NT2/D1 (cell line): Measurements from ENCODE around the gene PPIC.
A peak's percentile ranks its signal among the peaks of the same experiment; 100 is the strongest.

ENCODE experiments used
- DNase-seq: peaks from one replicate; pipeline ENCODE4 v3.0.0-alpha.2; 2011; ENCODE audit warnings: low read depth, low spot score
- H3K27me3 ChIP-seq: 2 replicates; pipeline ENCODE4 v1.6.0; 2011; ENCODE audit warnings: mild to moderate bottlenecking; ENCODE audit not compliant: insufficient read length, insufficient read depth
- H3K36me3 ChIP-seq: 2 replicates; pipeline ENCODE4 v1.6.1; 2011; ENCODE audit warnings: mild to moderate bottlenecking, low read length, mixed read lengths; ENCODE audit not compliant: insufficient read depth, insufficient read length
- H3K4me1 ChIP-seq: 2 replicates; pipeline ENCODE4 v1.5.1; 2011; ENCODE audit not compliant: insufficient read depth, insufficient read length
- H3K4me3 ChIP-seq: 2 replicates; pipeline ENCODE4 v1.5.1; 2011; ENCODE audit warnings: low read depth; ENCODE audit not compliant: insufficient read length
- H3K9ac ChIP-seq: 2 replicates; pipeline ENCODE4 v1.6.0; 2011; ENCODE audit warnings: low read depth; ENCODE audit not compliant: insufficient read length
- H3K9me3 ChIP-seq: 2 replicates; pipeline ENCODE4 v1.5.1; 2011; ENCODE audit warnings: mild to moderate bottlenecking, low read length; ENCODE audit not compliant: insufficient read depth
- SUZ12 ChIP-seq: IDR thresholded peaks from 2 replicates; pipeline ENCODE4 v1.6.1; 2011; ENCODE audit not compliant: insufficient read length, insufficient read depth; ENCODE audit errors: extremely low read depth
- YY1 ChIP-seq: IDR thresholded peaks from 2 replicates; pipeline ENCODE4 v1.6.1; 2011; ENCODE audit not compliant: insufficient read length, insufficient read depth
- ZNF274 ChIP-seq: IDR thresholded peaks from 2 replicates; pipeline ENCODE4 v1.6.1; 2011; ENCODE audit warnings: mild to moderate bottlenecking, low read depth, low read length

PPIC gene

DNA sequence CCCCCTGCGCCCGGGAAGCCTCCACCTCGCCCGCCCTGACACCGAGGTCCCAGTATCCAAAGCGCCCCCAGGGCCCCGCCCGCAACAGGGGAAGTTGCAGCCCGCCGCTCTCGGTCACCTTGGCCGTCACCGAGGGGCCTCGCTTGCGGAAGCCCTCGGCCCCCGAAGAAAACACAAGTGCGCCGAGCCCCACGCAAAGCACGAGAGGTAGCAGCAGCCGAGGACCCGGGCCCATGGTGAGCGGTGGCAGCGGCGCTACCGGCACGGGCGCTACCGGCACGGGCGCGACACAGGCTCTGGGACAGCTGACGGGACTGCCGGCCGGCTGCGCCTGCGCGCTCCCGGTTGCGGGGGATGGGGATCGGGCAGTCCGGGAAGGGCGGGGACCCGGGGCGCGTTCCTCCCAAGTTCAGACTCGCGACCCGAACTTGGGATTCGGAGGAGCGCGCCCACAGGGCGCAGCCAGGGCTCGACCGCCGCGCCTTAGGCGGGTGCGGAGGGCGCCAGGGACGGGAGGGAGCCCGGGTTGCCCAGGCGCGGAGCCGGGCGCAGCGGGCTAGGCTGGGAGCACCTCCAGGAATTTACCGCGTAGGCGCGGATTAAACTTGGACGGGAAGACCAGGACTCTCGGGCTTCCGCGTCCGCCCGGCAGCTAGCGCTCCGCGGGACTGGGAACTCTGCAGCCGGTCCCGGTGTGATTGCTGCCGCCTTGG, at the start of gene PPIC:
Gene PPIC (minus strand): TSS at position 335 of the 713 bp plus-strand sequence. CDS start 100 bp downstream, at position 235.
- Histone ChIP-seq H3K9me3 (no peaks in the 10 kb centered on the region), H3K36me3 (no peaks in the 10 kb centered on the region), H3K9ac (peak within 1 kb of the TSS; percentile 73), H3K27me3 (peaks cover 6% of the 10 kb centered on the region), H3K4me1 (no peaks in the 10 kb centered on the region), H3K4me3 (peak within 1 kb of the TSS; percentile 75)
- no peak for TF ChIP-seq YY1
- TF ChIP-seq SUZ12 = no peak
- no peak for TF ChIP-seq ZNF274
- DNase-seq = peak; percentile 52

DNA sequence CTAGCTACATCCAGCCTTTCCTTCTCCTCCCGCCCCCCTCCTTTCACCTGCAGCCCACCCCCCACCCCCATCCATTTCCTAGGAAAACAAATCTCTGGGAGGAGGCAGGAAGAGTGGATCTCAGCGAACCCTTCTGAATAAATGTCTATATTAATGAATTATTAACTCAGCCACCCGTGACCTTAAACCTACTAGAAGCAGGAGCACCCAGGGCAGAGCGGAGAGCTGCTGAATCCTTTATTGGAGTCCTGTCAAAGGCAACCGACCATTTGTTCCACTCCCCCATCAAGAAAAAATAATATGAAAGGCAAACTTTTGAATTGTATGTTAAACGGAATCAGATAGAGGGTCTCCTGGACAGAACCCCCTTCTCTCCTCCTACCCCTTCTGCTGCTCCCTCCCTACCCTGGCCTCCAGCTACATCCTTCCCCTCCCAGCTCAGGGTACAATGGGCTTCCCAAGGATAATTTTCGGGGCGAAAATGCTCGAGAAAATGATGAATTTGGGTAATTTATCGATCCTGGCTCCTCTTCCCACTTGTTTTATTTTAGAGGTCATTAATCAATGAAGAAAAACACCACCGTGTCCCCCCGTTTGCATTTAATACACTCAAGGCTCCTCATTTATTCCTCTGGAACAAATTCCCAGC, 49.2 kb upstream of the PPIC start:
- Histone ChIP-seq H3K36me3 (no peaks in the 10 kb centered on the region), H3K9me3 (no peaks in the 10 kb centered on the region), H3K27me3 (peaks cover 89% of the 10 kb centered on the region), H3K4me1 (peaks cover 3% of the 10 kb centered on the region), H3K4me3 (no peak overlapping the region), H3K9ac (no peak overlapping the region)
- DNase-seq = no peak
- TF ChIP-seq YY1 = no peak
- no peak for TF ChIP-seq SUZ12
- no peak for TF ChIP-seq ZNF274

DNA sequence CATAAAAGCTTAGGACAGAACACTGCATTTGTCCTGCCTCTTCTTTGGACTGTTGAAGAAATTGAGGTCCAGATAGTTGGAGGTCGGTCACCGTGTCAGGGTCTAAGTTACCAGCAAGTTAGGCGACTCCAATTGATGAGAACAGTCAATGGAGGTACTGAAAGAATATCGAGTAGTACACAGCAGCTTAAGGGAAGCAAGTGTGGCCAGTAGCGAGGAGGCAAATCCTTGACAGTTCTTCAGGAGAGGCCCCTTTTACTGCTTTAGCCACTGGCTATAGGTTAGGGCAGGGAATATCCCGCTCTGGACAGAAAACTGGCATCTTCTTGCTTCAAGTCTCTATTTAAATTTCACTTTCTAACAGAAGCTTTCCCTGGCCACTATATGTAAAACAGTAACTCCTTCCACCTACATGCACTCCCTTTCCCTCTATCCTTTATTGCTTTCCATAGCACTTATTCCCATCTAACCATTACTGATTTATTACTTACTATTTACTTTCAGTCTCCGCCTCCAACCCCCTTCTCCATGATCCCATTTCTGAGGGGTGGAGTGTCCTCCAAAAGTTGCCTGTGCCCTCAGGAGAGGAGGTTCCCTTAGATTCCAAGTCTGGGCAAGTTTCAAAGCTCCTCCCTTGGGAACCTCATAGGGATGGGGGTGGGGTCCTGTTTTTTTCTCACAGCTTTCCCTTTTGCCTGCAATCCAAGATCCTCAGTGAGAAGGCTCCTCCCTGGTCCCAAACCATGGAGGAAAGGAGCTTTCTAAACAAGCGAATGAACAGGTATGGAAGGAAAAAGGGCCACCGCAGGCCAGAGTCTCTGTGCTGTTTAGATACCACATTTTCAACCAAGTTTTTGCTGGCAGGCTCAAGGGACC, 48.4 kb upstream of the PPIC start:
- Histone ChIP-seq H3K9ac (no peak overlapping the region), H3K27me3 (peaks cover 83% of the 10 kb centered on the region), H3K36me3 (no peaks in the 10 kb centered on the region), H3K9me3 (no peaks in the 10 kb centered on the region), H3K4me3 (no peak overlapping the region), H3K4me1 (peaks cover 3% of the 10 kb centered on the region)
- no peak for DNase-seq
- TF ChIP-seq YY1 = no peak
- TF ChIP-seq SUZ12 = no peak

DNA sequence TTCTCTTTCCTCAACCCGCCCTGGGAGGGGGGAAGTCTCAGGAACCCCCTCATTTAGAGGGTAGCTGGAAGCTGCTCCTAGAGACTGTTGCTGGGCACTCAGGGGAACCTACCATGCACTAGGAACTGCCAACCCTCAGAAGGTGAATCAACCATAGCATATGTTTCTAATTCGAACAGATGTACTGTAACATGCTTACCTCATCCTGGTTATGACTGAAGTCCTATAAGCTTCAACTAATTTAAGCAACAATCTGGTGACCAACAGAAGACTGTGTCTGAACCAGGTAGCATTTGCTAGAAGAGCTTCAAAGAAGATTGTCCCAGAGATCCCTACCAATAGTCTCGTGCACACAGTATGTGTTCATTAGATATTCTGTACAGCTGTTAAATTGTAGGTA, 46.8 kb upstream of the PPIC start:
- TF ChIP-seq ZNF274 (no peak), YY1 (no peak), SUZ12 (no peak)
- no peaks in the 10 kb centered on the region for H3K9me3 ChIP-seq
- DNase-seq = no peak
- no peak overlapping the region for H3K9ac ChIP-seq
- H3K36me3 ChIP-seq = no peaks in the 10 kb centered on the region
- peaks cover 3% of the 10 kb centered on the region for H3K4me1 ChIP-seq
- H3K4me3 ChIP-seq = no peak overlapping the region
- H3K27me3 ChIP-seq = peaks cover 67% of the 10 kb centered on the region

DNA sequence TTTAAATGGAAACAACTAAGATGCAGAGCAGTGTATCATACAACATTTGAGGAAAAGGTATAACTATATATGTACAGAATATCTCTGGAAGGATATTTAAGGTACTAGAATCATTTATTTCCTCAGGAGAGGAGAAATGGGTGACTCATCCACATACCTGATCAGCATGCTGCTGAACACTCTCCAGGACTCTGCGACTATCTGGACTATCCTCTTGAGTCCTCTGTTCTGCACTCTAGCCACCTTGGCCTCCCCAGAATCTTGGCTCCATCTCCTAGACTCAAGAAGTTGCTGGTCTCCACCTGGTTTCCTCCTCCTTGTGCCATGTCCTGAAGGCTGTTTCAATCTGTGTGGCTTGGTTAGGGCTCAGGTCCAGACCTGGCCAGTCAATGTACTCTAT, 43.7 kb upstream of the PPIC start:
- H3K9ac ChIP-seq = no peak overlapping the region
- H3K36me3 ChIP-seq = no peaks in the 10 kb centered on the region
- peaks cover 37% of the 10 kb centered on the region for H3K27me3 ChIP-seq
- no peaks in the 10 kb centered on the region for H3K9me3 ChIP-seq
- no peak overlapping the region for H3K4me3 ChIP-seq
- H3K4me1 ChIP-seq = no peaks in the 10 kb centered on the region
- TF ChIP-seq YY1 = no peak
- no peak for TF ChIP-seq SUZ12
- no peak for TF ChIP-seq ZNF274
- DNase-seq = no peak

DNA sequence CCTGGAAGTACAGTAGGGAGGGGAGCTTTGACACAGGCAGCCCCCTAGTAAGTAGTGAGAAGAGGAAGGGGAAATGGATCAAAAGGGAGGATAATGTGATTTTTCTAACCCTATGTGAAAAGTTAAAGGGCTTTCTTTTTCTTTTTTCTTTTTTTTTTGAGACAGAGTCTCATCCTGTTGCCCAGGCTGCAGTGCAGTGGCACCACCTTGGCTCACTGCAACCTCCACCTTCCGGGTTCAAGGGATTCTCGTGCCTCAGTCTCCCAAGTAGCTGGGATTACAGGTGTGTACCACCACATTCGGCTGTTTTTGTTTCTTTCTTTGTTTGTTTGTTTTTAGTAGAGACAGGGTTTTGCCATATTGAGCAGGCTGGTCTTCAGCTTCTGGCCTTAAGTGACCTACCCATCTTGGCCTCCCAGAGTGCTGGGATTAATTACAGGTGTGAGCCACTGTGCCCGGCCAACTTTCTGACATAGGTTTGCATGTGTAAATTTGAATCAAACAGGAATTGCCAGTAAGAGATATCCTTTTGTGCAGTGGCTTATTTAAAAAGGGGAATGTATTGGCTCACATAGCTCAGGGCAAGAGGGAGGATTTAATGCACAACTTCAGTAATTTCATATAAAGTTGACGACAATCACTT, 39.1 kb upstream of the PPIC start:
- no peak for DNase-seq
- no peaks in the 10 kb centered on the region for H3K9me3 ChIP-seq
- H3K27me3 ChIP-seq = no peaks in the 10 kb centered on the region
- no peak overlapping the region for H3K4me3 ChIP-seq
- H3K4me1 ChIP-seq = no peaks in the 10 kb centered on the region
- TF ChIP-seq YY1 = no peak
- TF ChIP-seq SUZ12 = no peak
- TF ChIP-seq ZNF274 = no peak
- no peaks in the 10 kb centered on the region for H3K36me3 ChIP-seq
- H3K9ac ChIP-seq = no peak overlapping the region
